ENCODE results near the gene NRTN. TPM values are rescaled to one million over a fixed set of nuclear protein-coding genes. Genes with fewer than 3 reads are reported as not detected.
"Not testable (repeated sequence)": the region's sequence is repeated elsewhere in the genome, so short reads cannot be mapped to it uniquely, and the experiment has no call there.

The NRTN gene
- total RNA-seq, 2 donors from 2014 or later, result 0.35 to 0.39 TPM

DNA sequence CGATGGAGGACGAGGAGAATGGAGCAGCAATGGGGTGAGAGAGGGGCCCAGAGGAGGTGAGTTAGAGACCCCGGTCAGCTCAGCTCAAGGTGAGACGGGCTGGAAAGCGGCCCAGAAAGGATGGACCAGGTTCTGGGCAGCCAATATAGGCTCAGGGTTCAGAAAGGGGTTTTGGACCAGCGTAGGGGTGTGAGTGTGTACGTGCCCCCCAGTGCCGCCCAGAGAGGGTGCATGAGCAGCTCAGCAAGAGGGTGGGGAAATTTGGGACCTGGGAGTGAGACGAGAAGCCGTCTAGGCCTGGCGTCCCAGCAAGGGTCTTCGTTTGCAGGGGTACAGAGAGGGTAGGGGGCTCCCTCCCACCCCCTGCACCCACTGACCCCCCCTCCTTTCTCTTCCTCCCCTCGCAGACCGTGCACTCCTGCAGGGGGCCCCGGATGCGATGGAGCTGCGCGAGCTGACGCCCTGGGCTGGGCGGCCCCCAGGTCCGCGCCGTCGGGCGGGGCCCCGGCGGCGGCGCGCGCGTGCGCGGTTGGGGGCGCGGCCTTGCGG is 22.5 kb downstream of the NRTN start:
- peak overlapping the region; percentile 88 for H3K27ac Mint-ChIP-seq
- H3K27me3 Mint-ChIP-seq, result peaks cover 5% of the 10 kb centered on the region
- peak overlapping the region; percentile 89 for H3K4me3 Mint-ChIP-seq
- ATAC-seq (no peak), DNase-seq (no peak)
- H3K4me1 Mint-ChIP-seq, result peaks cover 6% of the 10 kb centered on the region
- peaks cover 4% of the 10 kb centered on the region for H3K36me3 Mint-ChIP-seq (ENCODE audit: low read depth)
- H3K9me3 ChIP-seq (ENCODE audit: control insufficient read depth, low read length, poor library complexity, severe bottlenecking), result no peaks in the 10 kb centered on the region

DNA sequence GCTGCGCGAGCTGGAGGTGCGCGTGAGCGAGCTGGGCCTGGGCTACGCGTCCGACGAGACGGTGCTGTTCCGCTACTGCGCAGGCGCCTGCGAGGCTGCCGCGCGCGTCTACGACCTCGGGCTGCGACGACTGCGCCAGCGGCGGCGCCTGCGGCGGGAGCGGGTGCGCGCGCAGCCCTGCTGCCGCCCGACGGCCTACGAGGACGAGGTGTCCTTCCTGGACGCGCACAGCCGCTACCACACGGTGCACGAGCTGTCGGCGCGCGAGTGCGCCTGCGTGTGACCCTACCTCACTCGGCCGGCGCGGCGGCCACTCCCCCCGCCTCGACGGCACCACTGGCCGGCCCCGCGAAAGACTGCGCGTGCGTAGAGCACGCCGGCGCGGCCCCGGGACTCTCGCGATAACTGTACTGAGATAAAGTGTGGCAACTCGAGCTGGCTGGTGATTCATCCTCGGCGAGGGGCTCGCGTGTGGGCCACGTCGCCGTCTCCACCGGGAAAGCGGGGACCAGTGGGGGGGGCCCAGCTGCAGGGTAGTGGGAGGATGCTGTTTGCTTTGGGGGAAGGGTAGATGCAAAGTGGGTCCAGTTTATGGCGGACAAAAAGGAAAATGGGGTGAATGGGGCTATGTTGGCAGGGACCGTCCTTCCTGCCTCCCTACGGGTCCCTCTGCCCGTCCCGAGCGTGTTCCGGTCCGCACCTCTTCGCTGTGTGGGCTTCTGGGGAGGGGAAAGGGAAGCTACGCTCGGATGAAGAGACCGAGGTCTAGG is 23.2 kb downstream of the NRTN start:
- peak overlapping the region; percentile 89 for H3K4me3 Mint-ChIP-seq
- H3K27ac Mint-ChIP-seq, result peak overlapping the region; percentile 77
- DNase-seq, result peak; percentile 83 to 92 (median 91)
- peak; percentile 86 for ATAC-seq
- peaks cover 8% of the 10 kb centered on the region for H3K27me3 Mint-ChIP-seq
- no peaks in the 10 kb centered on the region for H3K9me3 ChIP-seq (ENCODE audit: control insufficient read depth, low read length, poor library complexity, severe bottlenecking)
- H3K4me1 Mint-ChIP-seq, result peaks cover 6% of the 10 kb centered on the region
- peaks cover 4% of the 10 kb centered on the region for H3K36me3 Mint-ChIP-seq (ENCODE audit: low read depth)

DNA sequence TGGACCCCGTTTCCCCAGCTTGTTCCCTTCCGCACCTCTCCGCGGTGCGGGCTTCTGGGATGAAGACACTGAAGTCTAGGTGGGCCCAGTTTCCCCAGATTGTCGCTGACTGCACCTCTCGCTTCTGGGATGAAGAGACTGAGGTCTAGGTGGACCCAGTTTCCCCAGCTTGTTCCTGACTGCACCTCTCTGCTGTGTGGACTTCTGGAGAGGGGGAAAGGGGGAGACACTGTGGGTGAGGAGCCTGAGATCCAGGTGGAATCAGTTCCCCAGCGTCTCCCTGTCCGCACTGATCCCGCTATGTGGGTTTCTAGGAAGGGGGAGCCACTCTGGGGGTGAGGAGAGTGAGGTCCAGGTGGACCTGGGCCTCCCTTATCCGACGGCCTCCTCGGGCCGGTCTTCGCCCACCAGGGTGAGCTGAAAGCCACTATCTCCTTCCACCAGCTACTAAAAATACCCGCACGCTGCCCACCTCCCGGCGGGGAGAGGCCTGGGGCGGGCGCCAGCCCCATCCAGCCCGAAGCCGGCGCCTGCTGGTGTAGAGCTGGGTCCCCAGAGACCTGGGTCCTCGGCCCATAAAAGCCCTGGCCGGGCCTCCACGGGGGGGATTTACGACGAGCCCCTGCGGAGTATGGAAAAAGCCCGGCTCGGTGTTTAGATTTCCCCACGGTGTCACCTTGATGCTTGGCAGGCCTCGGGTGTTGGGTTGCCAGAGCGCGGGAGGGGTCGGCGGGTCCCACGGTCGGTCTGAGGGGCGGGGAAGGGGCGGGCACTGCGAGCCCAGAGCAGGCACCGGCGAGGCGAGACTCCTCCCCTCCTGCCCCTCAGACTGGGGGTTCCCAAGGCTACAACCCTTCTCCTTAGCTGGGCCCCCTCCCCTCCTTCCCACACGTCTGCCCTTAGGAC is 24.0 kb downstream of the NRTN start:
- Mint-ChIP-seq H3K27me3 (peaks cover 8% of the 10 kb centered on the region), H3K4me1 (peaks cover 6% of the 10 kb centered on the region), H3K36me3 (ENCODE audit: low read depth) (peaks cover 4% of the 10 kb centered on the region), H3K27ac (peak overlapping the region; percentile 77), H3K4me3 (peak overlapping the region; percentile 89)
- DNase-seq (no peak), ATAC-seq (no peak)
- no peaks in the 10 kb centered on the region for H3K9me3 ChIP-seq (ENCODE audit: control insufficient read depth, low read length, poor library complexity, severe bottlenecking)

DNA sequence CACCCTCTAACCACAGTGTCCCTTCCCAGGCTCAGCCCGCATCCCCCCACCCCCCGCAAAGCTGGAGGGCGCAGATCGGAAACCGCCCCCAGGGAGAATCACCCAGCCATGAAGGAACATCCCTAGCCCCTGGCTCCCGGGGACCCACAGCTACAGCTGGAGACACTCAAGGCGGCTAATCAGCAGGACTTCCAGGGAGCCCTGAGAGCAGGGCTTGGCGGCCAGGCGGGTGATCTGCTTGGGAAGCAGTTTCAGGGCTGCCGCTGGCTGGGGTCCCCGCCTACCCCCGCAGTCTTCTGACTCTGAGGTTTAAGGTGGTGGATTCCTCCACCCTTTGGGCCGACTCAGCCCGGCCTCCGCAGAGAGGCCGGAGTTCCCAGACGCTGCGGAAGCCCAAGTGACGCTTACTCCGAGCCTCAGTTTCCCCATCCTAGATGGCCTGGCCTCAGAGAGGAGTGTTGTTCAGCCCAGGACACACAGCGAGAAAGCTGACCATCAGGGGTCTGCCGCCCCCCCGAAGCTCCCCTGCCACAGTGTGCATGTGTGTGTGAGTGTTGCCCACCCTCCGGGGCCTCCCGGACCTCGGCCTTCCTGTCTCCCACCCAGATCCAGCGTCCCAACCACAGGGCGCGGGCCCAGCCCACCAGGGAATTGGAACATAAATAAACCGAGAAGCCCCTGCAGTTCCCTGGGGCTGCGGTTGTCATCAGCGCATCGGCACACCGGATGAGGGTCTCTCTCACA is 24.9 kb downstream of the NRTN start:
- H3K4me1 Mint-ChIP-seq, result peaks cover 6% of the 10 kb centered on the region
- peaks cover 4% of the 10 kb centered on the region for H3K36me3 Mint-ChIP-seq (ENCODE audit: low read depth)
- DNase-seq (no peak), ATAC-seq (no peak)
- H3K9me3 ChIP-seq (ENCODE audit: control insufficient read depth, low read length, poor library complexity, severe bottlenecking), result no peaks in the 10 kb centered on the region
- H3K27ac Mint-ChIP-seq, result peak overlapping the region; percentile 60
- H3K27me3 Mint-ChIP-seq, result peaks cover 8% of the 10 kb centered on the region
- H3K4me3 Mint-ChIP-seq, result no peak overlapping the region

DNA sequence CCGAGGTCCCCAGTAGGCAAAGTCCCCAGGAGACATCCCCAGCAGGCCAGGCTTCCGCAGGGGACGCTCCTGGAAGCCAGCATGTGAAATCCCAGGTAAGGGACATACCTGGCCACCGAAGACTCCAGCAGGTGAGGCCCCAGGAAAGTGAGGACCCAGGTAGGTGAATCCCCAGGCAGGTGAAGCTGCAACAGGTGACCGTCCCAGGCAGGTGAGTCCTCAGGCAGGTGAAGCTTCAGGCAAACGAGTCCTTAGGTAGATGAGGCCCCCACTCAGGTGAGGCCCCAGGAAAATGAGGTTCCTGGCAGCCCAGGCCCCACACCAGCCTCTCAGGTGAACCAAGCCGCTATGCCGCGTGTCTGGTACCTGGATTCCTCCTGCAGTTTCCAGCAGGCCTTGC is 26.3 kb downstream of the NRTN start:
- H3K4me1 Mint-ChIP-seq, result peaks cover 6% of the 10 kb centered on the region
- H3K4me3 Mint-ChIP-seq, result no peak overlapping the region
- H3K27ac Mint-ChIP-seq, result no peak overlapping the region
- no peak for DNase-seq
- no peak for ATAC-seq
- peaks cover 8% of the 10 kb centered on the region for H3K27me3 Mint-ChIP-seq
- H3K36me3 Mint-ChIP-seq (ENCODE audit: low read depth), result peaks cover 4% of the 10 kb centered on the region
- no peaks in the 10 kb centered on the region for H3K9me3 ChIP-seq (ENCODE audit: control insufficient read depth, low read length, poor library complexity, severe bottlenecking)

DNA sequence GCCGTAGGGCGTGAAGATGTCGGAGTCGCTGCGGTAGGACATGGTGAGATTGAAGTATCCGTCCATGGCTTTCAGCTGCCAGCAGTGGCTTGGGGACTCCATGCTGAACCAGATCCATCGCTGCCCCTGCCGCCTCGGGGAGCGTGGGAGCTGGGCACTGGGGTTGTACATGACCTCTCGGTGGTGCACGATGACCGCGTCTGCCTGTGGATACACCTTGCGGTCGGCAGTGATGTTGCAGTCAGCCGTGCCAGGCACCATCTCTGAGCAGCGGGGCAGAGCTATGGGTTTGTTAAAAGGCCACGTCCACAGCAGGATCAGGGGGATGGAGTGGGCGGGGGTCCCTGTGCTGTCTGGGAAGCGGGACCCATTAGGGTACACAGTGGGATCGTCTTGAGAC is 27.2 kb downstream of the NRTN start:
- H3K9me3 ChIP-seq (ENCODE audit: control insufficient read depth, low read length, poor library complexity, severe bottlenecking), result no peaks in the 10 kb centered on the region
- peaks cover 5% of the 10 kb centered on the region for H3K4me1 Mint-ChIP-seq
- H3K27me3 Mint-ChIP-seq, result peaks cover 8% of the 10 kb centered on the region
- H3K4me3 Mint-ChIP-seq, result no peak overlapping the region
- DNase-seq (no peak), ATAC-seq (no peak)
- no peak overlapping the region for H3K27ac Mint-ChIP-seq
- peaks cover 4% of the 10 kb centered on the region for H3K36me3 Mint-ChIP-seq (ENCODE audit: low read depth)

DNA sequence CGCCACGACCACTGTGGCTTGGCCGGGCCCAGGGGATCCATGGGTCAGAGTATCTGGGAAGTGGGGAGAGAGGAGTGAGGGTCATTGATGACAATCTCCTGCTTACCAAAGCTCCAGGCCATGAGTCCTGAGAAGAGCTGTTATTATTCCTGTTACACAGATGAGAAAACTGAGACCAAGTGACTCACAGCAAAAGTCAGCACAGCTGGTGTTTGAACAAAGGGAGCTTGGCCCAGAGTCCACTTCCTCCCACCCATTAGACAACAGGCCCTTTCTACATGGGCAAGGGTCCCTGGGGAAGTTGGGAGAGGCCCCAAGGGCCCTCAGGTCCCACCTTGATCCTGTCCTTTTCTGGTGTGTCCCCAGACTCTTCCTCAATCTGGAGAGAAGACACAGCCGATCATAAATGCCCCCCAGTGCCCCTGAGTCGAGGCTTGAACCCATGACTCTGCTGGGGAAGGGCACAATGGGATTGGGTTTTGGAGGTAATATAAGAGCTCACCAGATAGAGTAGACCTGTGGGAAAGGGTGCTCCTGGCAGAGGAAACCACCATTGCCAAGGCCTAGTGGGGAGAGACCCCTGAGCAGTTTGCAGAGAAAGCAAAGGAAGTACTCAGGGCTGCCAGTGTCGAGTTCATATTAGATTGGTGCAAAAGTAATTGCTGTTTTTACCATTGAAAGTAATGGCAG is 27.8 kb downstream of the NRTN start:
- H3K36me3 Mint-ChIP-seq (ENCODE audit: low read depth), result peaks cover 2% of the 10 kb centered on the region
- H3K27ac Mint-ChIP-seq, result no peak overlapping the region
- no peak for ATAC-seq
- H3K4me3 Mint-ChIP-seq, result no peak overlapping the region
- DNase-seq, result no peak
- no peaks in the 10 kb centered on the region for H3K9me3 ChIP-seq (ENCODE audit: control insufficient read depth, low read length, poor library complexity, severe bottlenecking)
- H3K27me3 Mint-ChIP-seq, result peaks cover 8% of the 10 kb centered on the region
- H3K4me1 Mint-ChIP-seq, result peaks cover 2% of the 10 kb centered on the region

DNA sequence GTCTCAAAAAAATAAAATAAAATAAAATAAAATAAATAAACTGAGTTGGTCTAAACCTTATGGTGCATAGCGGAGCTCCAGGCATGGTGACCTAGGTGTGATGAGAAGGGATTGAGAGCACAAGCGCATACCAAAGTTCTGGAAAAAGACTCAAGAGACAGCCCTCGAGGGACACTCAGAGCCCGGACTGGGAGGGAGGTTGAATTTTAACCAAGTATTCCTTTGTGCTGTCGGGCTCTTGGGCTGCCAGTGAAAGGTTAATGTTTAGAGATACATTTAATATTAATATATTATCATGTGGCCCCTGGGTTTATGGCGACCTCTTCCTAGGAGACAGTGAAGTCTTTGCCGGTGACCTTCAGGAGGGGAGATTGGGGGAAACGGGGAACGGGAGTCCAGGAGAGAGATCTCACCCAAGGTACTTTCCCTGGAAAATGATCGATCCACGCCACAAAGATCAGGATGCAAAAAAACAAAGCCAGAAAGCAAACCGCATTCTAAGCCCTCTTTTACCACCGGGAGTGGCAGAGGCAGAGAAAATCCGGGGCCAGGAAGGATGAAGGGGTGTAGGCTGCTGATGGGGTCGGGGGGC is 33.0 kb downstream of the NRTN start:
- H3K9me3 ChIP-seq (ENCODE audit: control insufficient read depth, low read length, poor library complexity, severe bottlenecking), result no peaks in the 10 kb centered on the region
- ATAC-seq (no peak), DNase-seq (no peak)
- no peak overlapping the region for H3K27ac Mint-ChIP-seq
- no peak overlapping the region for H3K4me3 Mint-ChIP-seq
- peaks cover 3% of the 10 kb centered on the region for H3K4me1 Mint-ChIP-seq
- H3K27me3 Mint-ChIP-seq, result peaks cover 7% of the 10 kb centered on the region
- no peaks in the 10 kb centered on the region for H3K36me3 Mint-ChIP-seq (ENCODE audit: low read depth)

DNA sequence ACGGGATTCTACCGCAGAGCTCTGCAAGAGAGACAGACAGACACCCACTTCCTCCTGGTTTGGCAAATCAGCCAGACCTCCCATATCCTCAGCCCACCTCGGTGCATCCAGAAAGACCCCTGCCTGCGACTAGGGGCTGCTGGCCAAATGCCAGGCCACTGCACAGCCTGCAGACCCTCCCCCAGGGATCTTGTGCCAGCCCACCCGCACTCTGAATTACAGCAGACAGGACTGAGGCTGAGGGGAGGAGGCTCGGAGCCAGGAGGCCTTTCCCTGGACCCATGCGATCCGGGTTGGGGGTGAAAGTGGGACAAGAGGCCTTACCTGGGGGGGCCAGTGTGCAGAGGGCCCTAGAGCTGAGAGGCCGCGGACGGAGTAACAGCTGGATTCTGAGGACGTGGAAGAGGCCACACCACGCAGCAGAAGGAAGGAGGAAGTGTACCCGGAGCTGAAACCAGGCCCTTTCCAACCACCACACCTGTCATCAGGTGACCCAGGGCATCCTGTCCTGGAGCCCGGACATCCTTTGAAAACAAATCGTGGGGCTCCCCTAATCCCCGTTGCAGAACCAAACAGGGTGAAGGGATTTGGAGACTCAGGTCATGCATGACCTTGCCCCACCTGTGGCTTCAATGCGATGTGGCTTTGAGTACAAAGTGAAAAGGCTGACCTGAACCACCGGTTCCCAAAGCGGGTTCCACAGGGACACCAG is 33.6 kb downstream of the NRTN start:
- H3K9me3 ChIP-seq (ENCODE audit: control insufficient read depth, low read length, poor library complexity, severe bottlenecking), result no peaks in the 10 kb centered on the region
- H3K27ac Mint-ChIP-seq, result no peak overlapping the region
- H3K4me3 Mint-ChIP-seq, result no peak overlapping the region
- peaks cover 7% of the 10 kb centered on the region for H3K27me3 Mint-ChIP-seq
- no peak for DNase-seq
- ATAC-seq, result no peak
- H3K4me1 Mint-ChIP-seq, result peaks cover 3% of the 10 kb centered on the region
- no peaks in the 10 kb centered on the region for H3K36me3 Mint-ChIP-seq (ENCODE audit: low read depth)

DNA sequence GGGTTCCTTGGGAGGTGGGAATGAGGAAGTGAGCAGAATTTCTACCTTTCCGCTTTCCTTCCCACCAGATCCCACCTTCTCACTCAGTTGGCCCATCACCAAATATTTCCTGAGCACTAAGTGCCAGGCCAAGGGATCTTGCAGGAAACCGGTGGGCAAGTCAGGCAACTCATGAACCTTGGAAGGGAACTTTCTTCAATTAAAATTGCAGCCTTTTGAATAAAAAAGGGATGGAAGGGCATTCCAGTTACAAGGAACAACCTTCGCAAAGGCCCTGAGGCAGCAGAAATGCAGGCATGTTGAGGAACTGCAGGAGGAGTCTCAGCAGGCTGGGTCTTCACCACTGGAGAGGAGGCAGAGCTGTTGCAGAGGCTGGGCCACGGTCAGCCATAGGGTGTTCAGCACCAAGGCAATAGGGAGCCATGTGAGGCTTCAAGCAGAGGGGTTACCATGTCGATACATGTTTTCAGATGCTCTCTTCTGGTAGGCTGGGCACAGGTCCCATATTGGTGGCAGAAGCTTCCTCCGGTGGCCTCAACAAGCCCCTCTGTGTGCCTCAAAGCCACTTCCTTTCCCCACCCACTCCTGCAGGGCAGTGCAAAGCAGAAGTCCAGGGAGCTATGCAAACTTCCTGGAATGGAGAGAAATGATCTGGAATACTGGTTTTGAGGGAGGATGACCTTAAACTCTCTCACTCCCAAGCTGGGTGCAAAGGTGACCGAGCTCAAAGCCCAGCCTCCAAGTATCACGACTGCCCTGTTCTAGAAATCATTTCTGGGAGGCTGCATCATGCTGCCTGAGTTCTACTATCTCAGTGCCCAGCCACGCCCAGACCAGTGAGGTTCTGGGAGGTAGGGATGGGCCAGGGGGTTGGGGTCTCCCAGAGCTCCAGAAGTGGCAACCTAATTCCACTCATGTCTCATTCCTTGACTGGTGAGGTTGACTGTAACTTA is 34.5 kb downstream of the NRTN start, which contains the start of gene FUT6:
Gene FUT6 (minus strand): TSS at position 638 of the 953 bp plus-strand sequence. CDS start 7,135 bp downstream, outside the sequence.
- no peak within 1 kb of the TSS for H3K27ac Mint-ChIP-seq
- H3K9me3 ChIP-seq (ENCODE audit: control insufficient read depth, low read length, poor library complexity, severe bottlenecking), result no peaks in the 10 kb centered on the region
- ATAC-seq (no peak), DNase-seq (no peak)
- H3K4me3 Mint-ChIP-seq, result no peak within 1 kb of the TSS
- H3K36me3 Mint-ChIP-seq (ENCODE audit: low read depth), result no peaks in the 10 kb centered on the region
- peaks cover 3% of the 10 kb centered on the region for H3K4me1 Mint-ChIP-seq
- H3K27me3 Mint-ChIP-seq, result peaks cover 7% of the 10 kb centered on the region

DNA sequence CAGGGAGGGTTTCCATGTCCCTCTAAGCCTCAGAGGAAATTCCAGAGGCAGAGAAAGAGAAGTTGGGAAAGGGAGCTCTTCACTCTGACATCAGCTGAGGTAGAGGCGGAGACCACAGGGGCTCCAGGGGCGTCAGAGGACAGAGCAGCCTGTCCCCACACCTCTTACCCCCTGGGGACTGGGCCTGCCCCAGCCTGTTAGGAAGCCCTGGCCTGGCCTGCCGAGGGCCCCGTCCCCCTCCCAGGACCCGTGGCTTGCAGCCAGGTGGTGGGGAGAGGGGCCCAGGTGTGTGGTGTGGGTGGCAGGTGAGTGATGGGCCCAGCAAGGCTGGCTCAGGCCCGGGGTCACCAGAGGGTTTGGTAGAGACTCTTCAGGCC is 36.9 kb downstream of the NRTN start:
- not testable (repeated sequence) for H3K27ac Mint-ChIP-seq; H3K36me3 Mint-ChIP-seq (ENCODE audit: low read depth); DNase-seq; H3K9me3 ChIP-seq (ENCODE audit: control insufficient read depth, low read length, poor library complexity, severe bottlenecking); H3K4me3 Mint-ChIP-seq; H3K4me1 Mint-ChIP-seq; H3K27me3 Mint-ChIP-seq; ATAC-seq
